ENCODE results near the gene PAX7.
"Not testable (repeated sequence)": the region's sequence is repeated elsewhere in the genome, so short reads cannot be mapped to it uniquely, and the experiment has no call there.

The PAX7 gene

GRCh38 chr1:18666317-18666920 is 35.8 kb downstream of the PAX7 start:
- no peak for DNase-seq

- DNase-seq, result no peak
These were observed 36.7 kb downstream of the PAX7 start for GRCh38 chr1:18667333-18667732.

- DNase-seq, result no peak
These were observed 37.4 kb downstream of the PAX7 start for GRCh38 chr1:18668046-18668445.

GRCh38 chr1:18668750-18669404 is 38.2 kb downstream of the PAX7 start:
- DNase-seq, result no peak

GRCh38 chr1:18670121-18670867 is 39.6 kb downstream of the PAX7 start:
- no peak for DNase-seq

DNA sequence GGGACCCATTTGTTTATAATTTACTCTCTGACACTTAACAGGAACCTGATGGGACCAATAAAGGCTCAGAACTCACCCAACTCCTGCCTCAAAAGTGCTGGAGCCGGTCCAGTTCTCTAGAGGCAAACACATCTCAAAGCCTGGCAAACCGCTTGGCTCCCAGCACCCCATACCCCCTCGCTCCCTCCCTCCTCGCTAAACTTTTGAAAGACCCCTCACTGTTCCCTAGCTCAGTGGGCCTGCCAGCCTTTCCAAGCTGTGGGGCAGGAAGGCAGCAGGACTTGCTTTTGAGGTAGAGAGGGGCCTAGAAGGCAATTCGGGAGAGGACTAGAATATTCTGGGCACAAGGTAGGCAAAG is 40.2 kb downstream of the PAX7 start:
- no peak for DNase-seq

- DNase-seq, result no peak
These were observed 43.3 kb downstream of the PAX7 start for GRCh38 chr1:18673976-18674375.

DNA sequence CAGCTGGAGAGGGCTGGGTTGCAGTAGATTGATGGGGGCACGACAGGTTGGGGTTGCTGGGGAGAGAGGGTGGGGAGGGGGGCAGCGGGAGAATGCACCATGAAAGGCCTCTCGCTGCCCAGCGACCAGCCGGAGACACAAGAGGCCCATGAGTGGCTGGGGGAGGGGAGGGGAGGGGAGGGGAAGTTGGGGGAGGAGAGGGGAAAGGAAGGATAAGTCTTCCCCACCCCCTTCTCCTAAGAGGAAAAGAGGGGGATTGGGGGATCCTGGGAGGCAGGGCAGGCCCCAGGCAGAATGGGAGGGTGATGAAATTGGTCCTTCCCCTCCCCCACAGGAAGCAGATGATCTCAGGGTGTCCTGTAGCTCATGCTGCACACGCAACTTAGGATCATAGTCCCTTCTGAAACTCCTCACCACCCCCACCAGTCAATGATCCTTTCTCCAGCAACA is 45.7 kb downstream of the PAX7 start:
- no peak for DNase-seq

DNA sequence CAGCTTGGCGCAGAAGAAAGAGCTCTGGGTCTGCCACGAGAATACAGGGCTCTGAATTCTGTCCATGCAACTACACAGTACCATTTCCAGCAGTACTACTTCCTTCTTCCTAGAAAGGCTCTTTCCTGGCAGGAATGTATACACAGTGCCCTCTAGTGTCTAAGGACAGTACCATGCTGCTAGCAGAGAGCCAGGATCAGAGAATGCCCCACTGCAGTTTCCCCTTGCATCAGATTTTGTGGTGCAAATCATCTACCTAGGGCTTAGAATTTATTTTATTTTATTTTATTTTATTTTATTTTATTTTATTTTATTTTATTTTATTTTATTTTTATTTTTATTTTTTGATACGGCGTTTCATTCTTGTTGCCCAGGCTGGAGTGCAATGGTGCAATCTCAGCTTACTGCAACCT is 50.8 kb downstream of the PAX7 start:
- DNase-seq, result no peak

DNA sequence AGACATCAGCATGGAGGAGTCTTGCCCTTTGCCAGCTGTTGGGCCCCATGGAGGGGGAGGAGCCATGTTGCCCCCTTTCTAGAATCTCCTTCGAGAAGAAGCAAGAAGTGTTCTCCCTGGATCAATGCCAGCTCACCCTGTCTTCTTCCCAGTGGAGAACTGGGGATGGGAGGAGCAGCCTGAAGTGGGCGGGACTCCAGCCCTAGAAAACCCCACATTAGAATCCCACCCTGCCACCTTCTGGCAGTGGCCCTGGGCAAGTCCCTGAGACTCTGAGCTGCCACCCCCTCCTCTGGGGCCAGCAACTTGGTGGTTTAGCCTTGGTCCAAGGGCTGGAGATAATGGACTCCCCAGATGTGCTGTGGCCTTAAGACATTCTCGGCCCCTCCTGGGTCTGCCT is 51.7 kb downstream of the PAX7 start:
- DNase-seq, result no peak

DNA sequence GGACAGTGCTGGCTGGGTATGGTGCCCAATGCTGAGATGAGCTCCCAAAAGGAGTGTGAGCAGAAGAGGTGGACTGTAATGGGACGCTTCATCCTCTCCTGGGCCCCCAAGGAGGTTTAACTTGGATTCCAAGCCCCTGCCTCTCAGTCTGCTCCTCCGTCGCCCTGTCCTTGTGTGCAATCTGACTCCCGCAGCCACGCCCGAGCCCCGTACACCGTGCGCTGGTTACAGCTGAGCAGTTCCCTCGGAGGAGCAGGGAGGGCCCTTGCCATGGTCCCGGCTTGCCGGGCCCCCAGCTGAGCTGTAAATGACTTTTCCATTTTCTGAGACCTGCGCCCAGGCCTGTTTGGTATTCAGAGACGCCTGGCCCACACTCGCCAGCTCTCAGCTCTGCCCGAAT is 53.7 kb downstream of the PAX7 start:
- DNase-seq, result no peak

- DNase-seq, result no peak
These were observed 55.9 kb downstream of the PAX7 start for GRCh38 chr1:18686540-18686939.

GRCh38 chr1:18687273-18687672 is 56.6 kb downstream of the PAX7 start:
- no peak for DNase-seq

GRCh38 chr1:18691648-18692047 is 61.0 kb downstream of the PAX7 start:
- no peak for DNase-seq

GRCh38 chr1:18693256-18694098 is 62.8 kb downstream of the PAX7 start:
- DNase-seq, result no peak

DNA sequence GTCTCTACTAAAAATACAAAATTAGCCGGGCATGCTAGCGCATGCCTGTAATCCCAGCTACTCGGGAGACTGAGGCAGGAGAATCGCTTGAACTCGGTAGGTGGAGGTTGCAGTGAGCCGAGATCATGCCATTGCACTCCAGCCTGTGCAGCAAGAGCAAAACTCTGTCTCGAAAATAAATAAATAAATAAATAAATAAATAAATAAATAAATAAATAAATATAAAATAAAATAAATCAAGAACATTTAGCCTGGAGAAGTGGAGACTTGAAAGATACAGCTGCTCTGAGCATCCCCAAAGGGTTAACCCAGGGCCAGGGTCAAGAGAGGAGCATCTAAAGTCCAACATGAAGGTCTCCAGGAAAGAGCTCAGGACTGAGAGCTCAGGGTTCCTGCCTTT is 63.6 kb downstream of the PAX7 start:
- DNase-seq, result not testable (repeated sequence)

DNA sequence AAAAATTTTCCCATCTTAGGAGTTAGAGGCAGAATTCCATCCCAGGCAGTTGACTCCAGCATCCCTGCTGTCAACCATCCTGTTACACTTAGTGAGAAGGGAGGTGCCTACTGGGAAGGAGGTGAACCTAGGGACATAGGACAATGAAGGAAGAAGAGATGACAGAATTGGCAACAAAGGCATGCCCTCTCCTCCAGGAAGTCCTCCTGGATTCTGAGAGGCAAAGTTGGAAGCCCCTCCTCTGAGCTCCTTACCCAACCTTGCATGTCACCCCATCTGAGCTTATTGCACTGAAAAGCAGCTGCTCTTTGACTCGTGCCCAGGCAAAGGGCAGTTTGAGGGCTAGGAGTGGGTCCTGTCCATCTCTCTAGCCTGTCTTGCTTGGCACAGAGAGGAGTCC is 66.9 kb downstream of the PAX7 start:
- no peak for DNase-seq

- DNase-seq, result no peak
These were observed 69.9 kb downstream of the PAX7 start for GRCh38 chr1:18700530-18700929.

DNA sequence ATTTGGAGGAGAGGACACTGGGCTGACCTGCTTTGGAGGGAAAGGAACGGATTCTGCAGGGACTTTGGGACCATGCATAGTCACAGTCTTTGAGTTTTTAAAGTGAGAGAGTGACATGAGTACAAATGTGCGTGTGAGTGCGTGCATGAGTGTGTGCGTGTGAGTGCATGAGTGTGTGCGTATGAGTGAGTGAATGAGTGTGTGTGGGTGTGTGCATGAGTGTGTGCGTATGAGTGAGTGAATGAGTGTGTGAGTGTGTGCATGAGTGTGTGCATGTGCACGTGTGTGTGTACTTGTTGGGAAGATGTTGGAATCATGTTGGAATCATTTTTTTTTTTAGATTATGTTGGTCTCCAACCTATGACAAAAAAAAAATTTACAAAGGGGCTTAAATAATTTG is 70.5 kb downstream of the PAX7 start:
- no peak for DNase-seq

GRCh38 chr1:18703041-18703621 is 72.5 kb downstream of the PAX7 start:
- DNase-seq, result no peak

- DNase-seq, result no peak
These were observed 75.2 kb downstream of the PAX7 start for GRCh38 chr1:18705811-18706210.

GRCh38 chr1:18707696-18708257 is 77.1 kb downstream of the PAX7 start:
- DNase-seq, result no peak

DNA sequence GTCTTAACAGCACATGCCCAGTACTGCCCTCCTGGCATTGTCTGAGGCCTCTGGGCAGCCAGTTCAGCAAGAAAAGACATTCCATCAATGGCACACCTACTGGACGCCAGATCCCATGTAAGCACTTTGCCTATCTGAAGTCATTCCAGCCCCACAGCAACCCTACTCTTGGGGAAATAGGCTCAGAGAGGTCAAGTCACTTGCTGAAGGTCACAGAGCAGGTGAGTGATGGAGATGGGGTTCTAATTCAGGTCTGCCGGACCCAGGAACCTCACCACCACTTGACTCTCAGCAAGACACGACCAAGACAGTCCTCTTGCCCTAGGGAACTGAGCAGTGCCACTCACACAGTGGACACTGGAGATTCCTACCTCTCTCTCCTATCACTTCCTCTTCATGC is 79.4 kb downstream of the PAX7 start:
- no peak for DNase-seq

Data from activated naive CD4-positive, alpha-beta T cell treated with anti-CD3 and anti-CD28 coated beads, Interleukin-2, amount 50 U/mL, for 16 hours (primary cell).